ENCODE results near the gene TTC22.

Gene TTC22

DNA sequence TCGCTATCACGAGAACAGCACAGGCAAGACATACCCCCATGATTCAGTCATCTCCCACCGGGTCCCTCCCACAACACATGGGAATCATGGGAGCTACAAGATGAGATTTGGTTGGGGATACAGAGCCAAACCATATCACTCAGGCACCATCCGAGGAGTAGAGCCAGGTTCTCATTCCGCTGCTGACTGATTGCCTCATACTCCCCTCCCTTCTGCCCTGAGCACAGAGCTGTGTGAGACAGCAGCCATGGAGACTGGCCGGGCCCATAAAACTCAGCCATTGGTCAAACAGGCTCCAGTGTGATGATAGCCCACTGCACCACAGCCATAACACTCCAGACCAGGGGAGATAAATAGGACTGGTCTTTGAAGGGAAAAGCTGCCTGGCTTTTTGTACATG, 62.9 kb downstream of the TTC22 start:
- Histone ChIP-seq H3K9me3 (ENCODE audit: insufficient read depth, low read length, severe bottlenecking) (no peaks in the 10 kb centered on the region), H3K9ac (ENCODE audit: low read depth, low read length) (no peak overlapping the region), H3K4me3 (ENCODE audit: low read depth in 1 of 2, low read length in 2 of 2) (no peak overlapping the region), H3K27me3 (ENCODE audit: insufficient read depth, low read length, poor library complexity) (no peaks in the 10 kb centered on the region), H4K20me1 (ENCODE audit: insufficient read depth, low read length) (peaks cover 1% of the 10 kb centered on the region; the same call in 1 of the 2 replicates), H3K27ac (ENCODE audit: low read length) (no peak overlapping the region), H2AFZ (ENCODE audit: low read depth, low read length) (no peak overlapping the region), H3K4me2 (ENCODE audit: insufficient read depth, low read length) (no peak overlapping the region), H3K36me3 (ENCODE audit: insufficient read depth, low read length) (peaks cover 78% of the 10 kb centered on the region), H3K4me1 (ENCODE audit: insufficient read depth, low read length) (no peaks in the 10 kb centered on the region), H3K79me2 (ENCODE audit: insufficient read depth, low read length) (no peaks in the 10 kb centered on the region)
- ATAC-seq (ENCODE audit: insufficient read depth, low read depth) (no peak), DNase-seq (no peak)
- no peak for TF ChIP-seq EZH2 (IDR thresholded peaks at IDR 0.05; ENCODE audit: borderline replicate concordance, low read depth, low read length, severe bottlenecking)
- no peak for TF ChIP-seq CTCF (IDR thresholded peaks at IDR 0.05; ENCODE audit: borderline replicate concordance, extremely low read depth, low read length, poor library complexity, severe bottlenecking)

DNA sequence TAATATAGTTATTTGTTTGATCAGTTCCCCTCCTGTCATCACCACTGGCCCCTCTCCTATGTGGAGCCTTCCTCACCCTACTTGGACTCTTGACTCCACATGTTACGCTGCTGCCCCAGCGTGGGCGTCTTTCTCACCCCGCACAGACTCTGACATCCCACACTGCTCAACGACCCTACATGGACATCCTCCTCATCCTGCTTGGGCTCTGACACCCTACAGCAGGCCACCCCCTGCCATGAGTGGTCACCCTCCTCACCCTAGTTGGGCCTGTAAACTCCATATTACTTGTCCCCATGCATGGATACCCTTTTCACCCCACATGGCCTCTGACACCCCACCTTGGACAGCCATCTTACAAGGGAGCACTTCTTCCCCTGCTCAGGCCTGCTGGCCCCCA, 64.4 kb downstream of the TTC22 start:
- Histone ChIP-seq H3K27ac (ENCODE audit: low read length) (no peak overlapping the region), H3K9me3 (ENCODE audit: insufficient read depth, low read length, severe bottlenecking) (no peaks in the 10 kb centered on the region), H3K36me3 (ENCODE audit: insufficient read depth, low read length) (peaks cover 80% of the 10 kb centered on the region), H3K4me1 (ENCODE audit: insufficient read depth, low read length) (no peaks in the 10 kb centered on the region), H4K20me1 (ENCODE audit: insufficient read depth, low read length) (no peaks in the 10 kb centered on the region), H2AFZ (ENCODE audit: low read depth, low read length) (no peak overlapping the region), H3K27me3 (ENCODE audit: insufficient read depth, low read length, poor library complexity) (no peaks in the 10 kb centered on the region), H3K79me2 (ENCODE audit: insufficient read depth, low read length) (no peaks in the 10 kb centered on the region), H3K9ac (ENCODE audit: low read depth, low read length) (no peak overlapping the region), H3K4me3 (ENCODE audit: low read depth in 1 of 2, low read length in 2 of 2) (no peak overlapping the region), H3K4me2 (ENCODE audit: insufficient read depth, low read length) (no peak overlapping the region)
- TF ChIP-seq EZH2 (IDR thresholded peaks at IDR 0.05; ENCODE audit: borderline replicate concordance, low read depth, low read length, severe bottlenecking) (no peak), CTCF (IDR thresholded peaks at IDR 0.05; ENCODE audit: borderline replicate concordance, extremely low read depth, low read length, poor library complexity, severe bottlenecking) (no peak)
- ATAC-seq (ENCODE audit: insufficient read depth, low read depth) (no peak), DNase-seq (no peak)
